Measurements from ENCODE around the gene TOP3A. TPM values are rescaled to one million over a fixed set of nuclear protein-coding genes. Genes with fewer than 3 reads are reported as not detected.

TOP3A gene
- 26.6 TPM for total RNA-seq

GRCh38 chr17:18314731-18315561, at the start of gene TOP3A, which contains the start of gene SMCR8:
TSS of gene TOP3A (minus strand) at chr17:18314994. CDS start at chr17:18314778, 216 bp downstream.
TSS of gene SMCR8 (plus strand) at chr17:18315293. CDS start at chr17:18315790, 497 bp downstream.

GRCh38 chr17:18363101-18364049, 48.6 kb upstream of the TOP3A start, which contains the start of gene SHMT1:
TSS of gene SHMT1 (minus strand) at chr17:18363550. CDS start at chr17:18355981, 7,569 bp downstream.

GRCh38 chr17:18260332-18261145, 54.3 kb downstream of the TOP3A start, which contains the start of gene MIEF2:
TSS of gene MIEF2 (plus strand) at chr17:18260662. CDS start at chr17:18262721, 2,059 bp downstream.

GRCh38 chr17:18258356-18259038, 56.3 kb downstream of the TOP3A start, which contains the start of gene FLII:
TSS of gene FLII (minus strand) at chr17:18258738. CDS start at chr17:18258690, 48 bp downstream.

GRCh38 chr17:18225121-18225641, 89.6 kb downstream of the TOP3A start, which contains the start of gene LLGL1:
TSS of gene LLGL1 (plus strand) at chr17:18225635. CDS start at chr17:18225683, 48 bp downstream.

Other genes with a start within 250 kb of the TOP3A start
- gene DRG2, start 227.0 kb downstream of the TOP3A start, total RNA-seq = 38.5 TPM
- gene MYO15A, start 206.2 kb downstream of the TOP3A start, total RNA-seq = 2.2 TPM
- 87.3 TPM for gene ALKBH5, start 131.2 kb downstream of the TOP3A start, total RNA-seq
- gene LLGL1, start 89.4 kb downstream of the TOP3A start, total RNA-seq = 41.2 TPM
- gene FLII, start 56.3 kb downstream of the TOP3A start, total RNA-seq = 152 TPM
- gene MIEF2, start 54.3 kb downstream of the TOP3A start, total RNA-seq = 29.6 TPM
- gene SMCR8, start 299 bp upstream of the TOP3A start, total RNA-seq = 19.7 TPM
- 52.4 TPM for gene SHMT1, start 48.6 kb upstream of the TOP3A start, total RNA-seq
- gene EVPLL, start 62.8 kb upstream of the TOP3A start, total RNA-seq = 1.9 TPM
- gene LGALS9C, start 161.8 kb upstream of the TOP3A start, total RNA-seq = not detected

Measured in metanephros (tissue), 1 donor.